ENCODE data around the gene LYG2. TPM values are rescaled to one million over a fixed set of nuclear protein-coding genes. Genes with fewer than 3 reads are reported as not detected.

The LYG2 gene
- total and polyA plus RNA-seq, 2 of the 8 experiments (the other 6 are each of a cell fraction or from before 2014, with no cell fraction given), result not detected

DNA sequence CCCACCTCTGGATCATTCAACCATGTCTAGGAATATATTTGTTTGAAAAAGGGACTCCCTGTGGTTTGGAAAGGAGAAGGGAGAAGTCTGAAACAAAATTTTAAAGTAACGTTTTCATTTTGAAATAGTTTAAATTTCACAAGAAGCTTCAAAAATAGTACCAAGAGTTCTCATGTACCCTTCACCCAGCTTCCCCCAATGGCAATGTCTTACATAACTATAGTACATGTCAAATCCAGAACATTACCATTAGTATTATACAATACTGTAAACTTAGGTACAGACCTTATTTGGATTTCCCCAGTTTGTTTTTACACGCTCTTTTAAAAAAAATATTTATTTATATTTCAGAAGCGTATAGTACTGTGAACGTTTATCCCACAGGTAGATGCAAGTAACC, 4.0 kb upstream of the LYG2 start (continued):
- TF ChIP-seq CBX5 (IDR thresholded peaks at IDR 0.05; ENCODE audit: low read depth, low read length) (no peak), RXRA (IDR thresholded peaks at IDR 0.05; ENCODE audit: insufficient read depth, low read depth, low read length) (no peak), SIRT6 (IDR thresholded peaks at IDR 0.05; ENCODE audit: low read length) (no peak), BACH1 (IDR thresholded peaks at IDR 0.05; ENCODE audit: low read length) (no peak), TCF12 (IDR thresholded peaks at IDR 0.05; ENCODE audit: low read depth, low read length) (no peak), SAP30 (IDR thresholded peaks at IDR 0.05; ENCODE audit: insufficient read depth, insufficient replicate concordance, low read length) (no peak)

Data from H1 (cell line).